ENCODE data around the gene CTBP2.

DNA sequence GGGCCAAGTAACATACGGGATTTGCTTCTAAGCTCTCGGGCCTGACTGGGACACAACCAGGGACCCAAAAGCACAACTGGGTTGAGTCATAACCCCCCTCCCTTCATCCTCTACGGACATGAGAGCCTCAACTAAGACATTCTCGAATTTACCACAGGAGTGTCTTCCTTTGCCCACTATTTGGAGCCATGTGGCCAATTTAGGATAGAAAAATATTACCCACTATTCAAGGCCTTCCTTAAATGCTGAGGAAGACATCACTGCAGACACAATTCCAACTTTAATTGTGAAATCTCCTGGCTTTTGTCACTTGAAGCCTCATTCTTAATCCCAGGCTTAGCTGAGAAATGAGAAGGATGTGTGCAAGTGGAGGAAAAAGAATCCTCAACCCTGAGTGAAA, 11.8 kb downstream of the CTBP2 start:
- TF ChIP-seq ESRRA (IDR thresholded peaks at IDR 0.05; ENCODE audit: low read length) (no peak), POLR2AphosphoS5 (IDR thresholded peaks at IDR 0.05; ENCODE audit: low read length) (no peak), NR2C1 (IDR thresholded peaks at IDR 0.05) (no peak), SP1 (IDR thresholded peaks at IDR 0.05; ENCODE audit: low read depth, low read length) (no peak), SREBF1 (IDR thresholded peaks at IDR 0.05; ENCODE audit: low read length) (no peak), JUND (IDR thresholded peaks at IDR 0.05; ENCODE audit: low read depth, low read length) (no peak), CEBPB (IDR thresholded peaks at IDR 0.05; ENCODE audit: borderline replicate concordance in 1 of 2, low read depth in 2 of 2, low read length in 2 of 2) (no peak), ZNF622 (IDR thresholded peaks at IDR 0.05) (no peak), TAF1 (IDR thresholded peaks at IDR 0.05; ENCODE audit: borderline replicate concordance, low read depth, low read length) (no peak), FOS (IDR thresholded peaks at IDR 0.05; ENCODE audit: borderline replicate concordance, extremely low read depth, insufficient read length) (no peak), GATAD2B (conservative IDR thresholded peaks at IDR 0.05; ENCODE audit: low read depth) (no peak)
- TF ChIP-seq, protein P1, sequence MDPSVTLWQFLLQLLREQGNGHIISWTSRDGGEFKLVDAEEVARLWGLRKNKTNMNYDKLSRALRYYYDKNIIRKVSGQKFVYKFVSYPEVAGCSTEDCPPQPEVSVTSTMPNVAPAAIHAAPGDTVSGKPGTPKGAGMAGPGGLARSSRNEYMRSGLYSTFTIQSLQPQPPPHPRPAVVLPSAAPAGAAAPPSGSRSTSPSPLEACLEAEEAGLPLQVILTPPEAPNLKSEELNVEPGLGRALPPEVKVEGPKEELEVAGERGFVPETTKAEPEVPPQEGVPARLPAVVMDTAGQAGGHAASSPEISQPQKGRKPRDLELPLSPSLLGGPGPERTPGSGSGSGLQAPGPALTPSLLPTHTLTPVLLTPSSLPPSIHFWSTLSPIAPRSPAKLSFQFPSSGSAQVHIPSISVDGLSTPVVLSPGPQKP (IDR thresholded peaks at IDR 0.05; ENCODE audit: low read depth, low read length): no peak
- TF ChIP-seq, protein P2, sequence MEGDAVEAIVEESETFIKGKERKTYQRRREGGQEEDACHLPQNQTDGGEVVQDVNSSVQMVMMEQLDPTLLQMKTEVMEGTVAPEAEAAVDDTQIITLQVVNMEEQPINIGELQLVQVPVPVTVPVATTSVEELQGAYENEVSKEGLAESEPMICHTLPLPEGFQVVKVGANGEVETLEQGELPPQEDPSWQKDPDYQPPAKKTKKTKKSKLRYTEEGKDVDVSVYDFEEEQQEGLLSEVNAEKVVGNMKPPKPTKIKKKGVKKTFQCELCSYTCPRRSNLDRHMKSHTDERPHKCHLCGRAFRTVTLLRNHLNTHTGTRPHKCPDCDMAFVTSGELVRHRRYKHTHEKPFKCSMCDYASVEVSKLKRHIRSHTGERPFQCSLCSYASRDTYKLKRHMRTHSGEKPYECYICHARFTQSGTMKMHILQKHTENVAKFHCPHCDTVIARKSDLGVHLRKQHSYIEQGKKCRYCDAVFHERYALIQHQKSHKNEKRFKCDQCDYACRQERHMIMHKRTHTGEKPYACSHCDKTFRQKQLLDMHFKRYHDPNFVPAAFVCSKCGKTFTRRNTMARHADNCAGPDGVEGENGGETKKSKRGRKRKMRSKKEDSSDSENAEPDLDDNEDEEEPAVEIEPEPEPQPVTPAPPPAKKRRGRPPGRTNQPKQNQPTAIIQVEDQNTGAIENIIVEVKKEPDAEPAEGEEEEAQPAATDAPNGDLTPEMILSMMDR (IDR thresholded peaks at IDR 0.05 in 2 of 3, conservative IDR thresholded peaks at IDR 0.05 in 1 of 3; ENCODE audit: control insufficient read depth in 2 of 3, extremely low read depth in 1 of 3, insufficient read depth in 1 of 3, low read depth in 3 of 3, low read length in 3 of 3): no peak

All from GM12878 (cell line).